Measurements from ENCODE around the gene DYRK4.

DNA sequence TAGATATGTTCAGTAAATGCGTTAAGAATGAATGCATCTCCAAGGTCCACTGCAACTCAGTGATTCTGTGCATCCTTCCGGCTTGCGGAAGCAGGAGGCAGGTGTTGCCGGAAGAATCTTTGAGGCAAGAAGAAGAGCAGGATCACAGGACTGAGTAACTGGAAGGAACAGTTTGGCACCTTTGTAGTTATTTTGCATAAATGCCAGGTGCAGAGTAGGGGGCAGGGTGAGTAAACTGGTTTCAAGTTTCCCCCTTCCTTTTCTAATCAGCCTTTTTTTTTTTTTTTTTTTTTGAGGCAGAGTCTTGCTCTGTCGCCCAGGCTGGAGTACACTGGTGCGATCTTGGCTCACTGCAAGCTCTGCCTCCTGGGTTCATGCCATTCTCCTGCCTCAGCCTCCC is 22.3 kb downstream of the DYRK4 start:
- TF ChIP-seq, protein P1, sequence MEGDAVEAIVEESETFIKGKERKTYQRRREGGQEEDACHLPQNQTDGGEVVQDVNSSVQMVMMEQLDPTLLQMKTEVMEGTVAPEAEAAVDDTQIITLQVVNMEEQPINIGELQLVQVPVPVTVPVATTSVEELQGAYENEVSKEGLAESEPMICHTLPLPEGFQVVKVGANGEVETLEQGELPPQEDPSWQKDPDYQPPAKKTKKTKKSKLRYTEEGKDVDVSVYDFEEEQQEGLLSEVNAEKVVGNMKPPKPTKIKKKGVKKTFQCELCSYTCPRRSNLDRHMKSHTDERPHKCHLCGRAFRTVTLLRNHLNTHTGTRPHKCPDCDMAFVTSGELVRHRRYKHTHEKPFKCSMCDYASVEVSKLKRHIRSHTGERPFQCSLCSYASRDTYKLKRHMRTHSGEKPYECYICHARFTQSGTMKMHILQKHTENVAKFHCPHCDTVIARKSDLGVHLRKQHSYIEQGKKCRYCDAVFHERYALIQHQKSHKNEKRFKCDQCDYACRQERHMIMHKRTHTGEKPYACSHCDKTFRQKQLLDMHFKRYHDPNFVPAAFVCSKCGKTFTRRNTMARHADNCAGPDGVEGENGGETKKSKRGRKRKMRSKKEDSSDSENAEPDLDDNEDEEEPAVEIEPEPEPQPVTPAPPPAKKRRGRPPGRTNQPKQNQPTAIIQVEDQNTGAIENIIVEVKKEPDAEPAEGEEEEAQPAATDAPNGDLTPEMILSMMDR (IDR thresholded peaks at IDR 0.05): no peak
- TF ChIP-seq POLR2A (IDR thresholded peaks at IDR 0.05): no peak
